HCT116 (cell line): ENCODE data around the gene HPD. TPM values are rescaled to one million over a fixed set of nuclear protein-coding genes. Genes with fewer than 3 reads are reported as not detected.

Source experiments
- ATAC-seq: fragments of 200-7000 bp; cut with Tn5 transposase; 2 replicates; pipeline ENCODE4 v1.9.1; 2020; ENCODE audit warnings: mild to moderate bottlenecking, moderate library complexity
- BruUV-seq: library from RNA; stranded (reverse); fragments of 400-500 nt; replicated peaks from 2 replicates; lab custom pipeline; 2021; lab: Mats Ljungman, UMichigan
- CTCF ChIA-PET: fragments of 300-600 bp; sonication (Branson Sonifier 250); formaldehyde crosslinking; loops from one replicate; lab custom pipeline; 2021; ENCODE audit warnings: antibody characterized with exemption; lab: Charles Lee
- POLR2A ChIA-PET: fragments of 300-600, 350-600 bp; sonication (Branson Sonifier 250); formaldehyde crosslinking; loops from one replicate; lab custom pipeline; 2021; ENCODE audit warnings: antibody characterized with exemption; lab: Charles Lee
- RAD21 ChIA-PET, 2 experiments: fragments of 300-600 bp; sonication (Branson Sonifier 250); formaldehyde crosslinking; loops; one replicate each; lab custom pipeline; 2023; ENCODE audit warnings: low total read pairs in 2 of 2; ENCODE audit not compliant: uncharacterized antibody in 2 of 2, unreplicated experiment in 2 of 2, low non-redundant PET in 1 of 2; lab: Charles Lee
- DNase-seq: peaks from one replicate; pipeline ENCODE4 v3.0.0-alpha.2; 2010; ENCODE audit warnings: low read depth, low spot score
- H2AFZ ChIP-seq: fragments of 200-600 bp; shearing (Covaris generic), sonication (generic); 2 replicates; pipeline ENCODE4 v1.6.1; 2017; ENCODE audit warnings: low read depth, mixed run types, mixed read lengths, antibody characterized with exemption, low read length; ENCODE audit not compliant: poor library complexity, severe bottlenecking
- H3K27ac ChIP-seq: 2 replicates; pipeline ENCODE4 v1.5.1; 2012; ENCODE audit warnings: low read depth, low read length
- H3K27me3 ChIP-seq: fragments of 200-600 bp; sonication (generic); 2 replicates; pipeline ENCODE4 v1.6.1; 2016; ENCODE audit warnings: mixed run types, low read length, mixed read lengths; ENCODE audit not compliant: insufficient read depth
- H3K36me3 ChIP-seq, 2 experiments: fragments of 200-500 bp in 1 of 2; fragments of 200-600 bp in 1 of 2; sonication (Bioruptor generic) in 1 of 2; sonication (generic) in 1 of 2; 2 replicates each; pipeline versions ENCODE4 v1.5.1 to v1.6.1; 2014 to 2016; ENCODE audit warnings: low read length in 2 of 2, inconsistent platforms in 1 of 2, mixed read lengths in 1 of 2, mixed run types in 1 of 2; ENCODE audit not compliant: insufficient read depth in 2 of 2, control insufficient read depth in 1 of 2
- H3K4me1 ChIP-seq, 2 experiments: fragments of 200-600 bp in 1 of 2; sonication (generic) in 1 of 2; 2 replicates each; pipeline versions ENCODE4 v1.5.1 to v1.6.1; 2012 to 2017; ENCODE audit warnings: low read length in 2 of 2, inconsistent platforms in 1 of 2, mild to moderate bottlenecking in 1 of 2, mixed read lengths in 1 of 2, mixed run types in 1 of 2, moderate library complexity in 1 of 2; ENCODE audit not compliant: insufficient read depth in 2 of 2, control insufficient read depth in 1 of 2
- H3K4me2 ChIP-seq: fragments of 200-600 bp; sonication (generic); 2 replicates; pipeline ENCODE4 v1.6.1; 2017; ENCODE audit warnings: mixed run types, low read length, mixed read lengths
- H3K4me3 ChIP-seq, 2 experiments: fragments of 200-600 bp in 1 of 2; sonication (generic) in 1 of 2; replicated peaks in 1 of 2; 2 replicates each; pipeline ENCODE4 v1.5.1; 2011 to 2016; ENCODE audit warnings: low read length in 2 of 2, control low read depth in 1 of 2, low read depth in 1 of 2, mild to moderate bottlenecking in 1 of 2, mixed read lengths in 1 of 2, mixed run types in 1 of 2
- H3K79me2 ChIP-seq: fragments of 200-600 bp; sonication (generic); 2 replicates; pipeline ENCODE4 v1.6.1; 2017; ENCODE audit warnings: mild to moderate bottlenecking, mixed run types, low read length, moderate library complexity, mixed read lengths; ENCODE audit not compliant: insufficient read depth
- H3K9ac ChIP-seq: fragments of 200-600 bp; sonication (generic); 2 replicates; pipeline ENCODE4 v1.6.1; 2016; ENCODE audit warnings: low read length, mixed read lengths
- H3K9me2 ChIP-seq: fragments of 200-600 bp; sonication (generic), shearing (Covaris generic); 2 replicates; pipeline ENCODE4 v1.6.1; 2017; ENCODE audit warnings: mixed run types, mild to moderate bottlenecking, moderate library complexity; ENCODE audit not compliant: insufficient read depth
- H3K9me3 ChIP-seq, 2 experiments: fragments of 200-500 bp in 1 of 2; fragments of 200-600 bp in 1 of 2; sonication (Bioruptor generic) in 1 of 2; sonication (generic) in 1 of 2; 2 replicates each; pipeline ENCODE4 v1.6.1; 2014 to 2017; ENCODE audit warnings: low read length in 2 of 2, mixed read lengths in 2 of 2, inconsistent platforms in 1 of 2, low read depth in 1 of 2, mild to moderate bottlenecking in 1 of 2, mixed run types in 1 of 2, moderate library complexity in 1 of 2; ENCODE audit not compliant: control insufficient read depth in 1 of 2, insufficient read depth in 1 of 2
- H4K20me1 ChIP-seq: fragments of 200-600 bp; sonication (generic), shearing (Covaris generic); 2 replicates; pipeline ENCODE4 v1.6.1; 2017; ENCODE audit warnings: mixed run types, mild to moderate bottlenecking, moderate library complexity; ENCODE audit not compliant: insufficient read depth
- CBX3 ChIP-seq: IDR thresholded peaks from 2 replicates; pipeline ENCODE4 v1.6.1; 2012; ENCODE audit warnings: low read depth
- CTCF ChIP-seq, 3 experiments: fragments of 200-600 bp in 1 of 3; sonication (generic) in 1 of 3; IDR thresholded peaks in 2 of 3; conservative IDR thresholded peaks in 1 of 3; 2 replicates each; pipeline ENCODE4 v1.5.1; 2012 to 2017; ENCODE audit warnings: low read depth in 2 of 3, low read length in 2 of 3, antibody characterized with exemption in 1 of 3, borderline replicate concordance in 1 of 3, control low read depth in 1 of 3, mild to moderate bottlenecking in 1 of 3, mixed read lengths in 1 of 3, mixed run types in 1 of 3, moderate library complexity in 1 of 3; ENCODE audit not compliant: insufficient read depth in 1 of 3
- EGR1 ChIP-seq: IDR thresholded peaks from 2 replicates; pipeline ENCODE4 v1.6.1; 2012; ENCODE audit warnings: low read depth
- EZH2 ChIP-seq: fragments of 200-600 bp; sonication (generic); IDR thresholded peaks from 2 replicates; pipeline ENCODE4 v1.6.1; 2017; ENCODE audit warnings: antibody characterized with exemption, mixed run types
- EZH2phosphoT487 ChIP-seq: fragments of 200-600 bp; IDR thresholded peaks from 2 replicates; pipeline ENCODE4 v1.6.1; 2018; ENCODE audit warnings: antibody characterized with exemption, borderline replicate concordance
- FOSL1 ChIP-seq: IDR thresholded peaks from 2 replicates; pipeline ENCODE4 v1.6.1; 2012; ENCODE audit warnings: low read depth
- POLR2A ChIP-seq: IDR thresholded peaks from 2 replicates; pipeline ENCODE4 v1.7.0; 2011; ENCODE audit warnings: borderline replicate concordance; ENCODE audit not compliant: insufficient read depth, insufficient read length; ENCODE audit errors: extremely low read depth
- POLR2AphosphoS5 ChIP-seq: IDR thresholded peaks from 2 replicates; pipeline ENCODE4 v1.6.1; 2011; ENCODE audit warnings: mild to moderate bottlenecking, low read depth, low read length, moderate library complexity
- RAD21 ChIP-seq: IDR thresholded peaks from 2 replicates; pipeline ENCODE4 v1.6.1; 2012; ENCODE audit warnings: low read depth, mild to moderate bottlenecking
- SIN3A ChIP-seq: IDR thresholded peaks from 2 replicates; pipeline ENCODE4 v1.6.1; 2012; ENCODE audit warnings: low read depth
- SP1 ChIP-seq: IDR thresholded peaks from 2 replicates; pipeline ENCODE4 v1.6.1; 2012; ENCODE audit warnings: low read depth
- SRF ChIP-seq: IDR thresholded peaks from 2 replicates; pipeline ENCODE4 v1.6.1; 2012; ENCODE audit warnings: low read depth
- TCF7L2 ChIP-seq: IDR thresholded peaks from 2 replicates; pipeline ENCODE4 v1.7.0; 2011; ENCODE audit warnings: borderline replicate concordance, inconsistent platforms; ENCODE audit not compliant: insufficient read depth, insufficient read length; ENCODE audit errors: extremely low read depth
- YY1 ChIP-seq: IDR thresholded peaks from 2 replicates; pipeline ENCODE4 v1.6.1; 2011; ENCODE audit warnings: low read length, low read depth, moderate library complexity, mild to moderate bottlenecking; ENCODE audit not compliant: insufficient replicate concordance; ENCODE audit errors: extremely low read depth
- ZFX ChIP-seq: fragments of 450-650 bp; IDR thresholded peaks from 2 replicates; pipeline ENCODE4 v1.6.1; 2017
- ZNF274 ChIP-seq: fragments of 200-500 bp; sonication (Bioruptor generic); IDR thresholded peaks from 2 replicates; pipeline ENCODE4 v1.6.1; 2014; ENCODE audit warnings: mild to moderate bottlenecking, low read depth, low read length, inconsistent platforms
- intact Hi-C: fragments of 100-400 bp; cut with micrococcal nuclease; formaldehyde crosslinking; loops from 2 replicates; pipeline ENCODE4 v1.10.0; 2022
- total RNA-seq: library from RNA; stranded (reverse); gene quantifications from one replicate; pipeline ENCODE4 v1.2.1, GENCODE V29; 2021; ENCODE audit not compliant: unreplicated experiment
- TF ChIP-seq, protein P1 (sequence below): IDR thresholded peaks from 2 replicates; pipeline ENCODE4 v1.6.1; 2012
- TF ChIP-seq, protein P2 (sequence below): IDR thresholded peaks from 2 replicates; pipeline ENCODE4 v1.6.1; 2012
- TF ChIP-seq, protein P3 (sequence below): IDR thresholded peaks from 2 replicates; pipeline ENCODE4 v1.6.1; 2012; ENCODE audit warnings: low read depth

HPD gene
- total RNA-seq, 1 experiment from 2014 or later = 1.1 TPM

- H4K20me1 ChIP-seq = no peaks in the 10 kb centered on the region
- H2AFZ ChIP-seq = no peak overlapping the region
- no peaks in the 10 kb centered on the region for H3K9me3 ChIP-seq
- H3K9ac ChIP-seq = peak overlapping the region; percentile 98
- ATAC-seq (peak; percentile 41), DNase-seq (peak; percentile 70)
- peak overlapping the region; percentile 99 for H3K4me2 ChIP-seq
- no peaks in the 10 kb centered on the region for H3K36me3 ChIP-seq
- no peaks in the 10 kb centered on the region for H3K27me3 ChIP-seq
- H3K27ac ChIP-seq = peak overlapping the region; percentile 100
- H3K4me1 ChIP-seq = peaks cover 45 to 76% of the 10 kb centered on the region in 2 experiments
- peaks cover 40% of the 10 kb centered on the region for H3K79me2 ChIP-seq
- no TSS peak for BruUV-seq
- intact Hi-C loops = loop anchor here (1.0 kb wide), 1 partner anchor 39 kb away; no protein-coding TSS in a partner anchor
- H3K4me3 ChIP-seq = peak overlapping the region; percentile 45 to 59
- ChIA-PET CTCF (interaction anchor here (4.0 kb wide), 1 partner anchor 11 kb away, joined by 26 read pairs; no protein-coding TSS in a partner anchor), RAD21 (interaction anchor here in 1 of 2 experiments (0.6 kb wide), 1 partner anchor 16 kb away, joined by 4 read pairs; no protein-coding TSS in a partner anchor), POLR2A (interaction anchor here (2.6 kb wide), 1 partner anchor 12 kb away, joined by 9 read pairs; no protein-coding TSS in a partner anchor)
- no peaks in the 10 kb centered on the region for H3K9me2 ChIP-seq
- TF ChIP-seq, protein P1, sequence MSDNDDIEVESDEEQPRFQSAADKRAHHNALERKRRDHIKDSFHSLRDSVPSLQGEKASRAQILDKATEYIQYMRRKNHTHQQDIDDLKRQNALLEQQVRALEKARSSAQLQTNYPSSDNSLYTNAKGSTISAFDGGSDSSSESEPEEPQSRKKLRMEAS = no peak
- TF ChIP-seq RAD21 (no peak), FOSL1 (no peak), CTCF (IDR thresholded peaks at IDR 0.05 in 2 of 3, conservative IDR thresholded peaks at IDR 0.05 in 1 of 3; ENCODE audit: borderline replicate concordance in 1 of 3, insufficient read depth in 1 of 3, low read depth in 2 of 3, low read length in 2 of 3) (no peak), YY1 (peak; percentile 15), SP1 (no peak), SRF (no peak), EZH2 (no peak), EGR1 (no peak), CBX3 (no peak), TCF7L2 (peak; percentile 96), EZH2phosphoT487 (no peak), SIN3A (no peak), ZFX (peak; percentile 78), POLR2AphosphoS5 (peak; percentile 79), ZNF274 (no peak), POLR2A (no peak)
- TF ChIP-seq, protein P2, sequence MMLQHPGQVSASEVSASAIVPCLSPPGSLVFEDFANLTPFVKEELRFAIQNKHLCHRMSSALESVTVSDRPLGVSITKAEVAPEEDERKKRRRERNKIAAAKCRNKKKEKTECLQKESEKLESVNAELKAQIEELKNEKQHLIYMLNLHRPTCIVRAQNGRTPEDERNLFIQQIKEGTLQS = no peak
- TF ChIP-seq, protein P3, sequence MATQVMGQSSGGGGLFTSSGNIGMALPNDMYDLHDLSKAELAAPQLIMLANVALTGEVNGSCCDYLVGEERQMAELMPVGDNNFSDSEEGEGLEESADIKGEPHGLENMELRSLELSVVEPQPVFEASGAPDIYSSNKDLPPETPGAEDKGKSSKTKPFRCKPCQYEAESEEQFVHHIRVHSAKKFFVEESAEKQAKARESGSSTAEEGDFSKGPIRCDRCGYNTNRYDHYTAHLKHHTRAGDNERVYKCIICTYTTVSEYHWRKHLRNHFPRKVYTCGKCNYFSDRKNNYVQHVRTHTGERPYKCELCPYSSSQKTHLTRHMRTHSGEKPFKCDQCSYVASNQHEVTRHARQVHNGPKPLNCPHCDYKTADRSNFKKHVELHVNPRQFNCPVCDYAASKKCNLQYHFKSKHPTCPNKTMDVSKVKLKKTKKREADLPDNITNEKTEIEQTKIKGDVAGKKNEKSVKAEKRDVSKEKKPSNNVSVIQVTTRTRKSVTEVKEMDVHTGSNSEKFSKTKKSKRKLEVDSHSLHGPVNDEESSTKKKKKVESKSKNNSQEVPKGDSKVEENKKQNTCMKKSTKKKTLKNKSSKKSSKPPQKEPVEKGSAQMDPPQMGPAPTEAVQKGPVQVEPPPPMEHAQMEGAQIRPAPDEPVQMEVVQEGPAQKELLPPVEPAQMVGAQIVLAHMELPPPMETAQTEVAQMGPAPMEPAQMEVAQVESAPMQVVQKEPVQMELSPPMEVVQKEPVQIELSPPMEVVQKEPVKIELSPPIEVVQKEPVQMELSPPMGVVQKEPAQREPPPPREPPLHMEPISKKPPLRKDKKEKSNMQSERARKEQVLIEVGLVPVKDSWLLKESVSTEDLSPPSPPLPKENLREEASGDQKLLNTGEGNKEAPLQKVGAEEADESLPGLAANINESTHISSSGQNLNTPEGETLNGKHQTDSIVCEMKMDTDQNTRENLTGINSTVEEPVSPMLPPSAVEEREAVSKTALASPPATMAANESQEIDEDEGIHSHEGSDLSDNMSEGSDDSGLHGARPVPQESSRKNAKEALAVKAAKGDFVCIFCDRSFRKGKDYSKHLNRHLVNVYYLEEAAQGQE = no peak
Observed at GRCh38 chr12:121799842-121800693, 58.6 kb downstream of the HPD start.
